Inferior parietal cortex (tissue), 1 donor: Measurements from ENCODE around the gene BMP8B.

Experiments
- DNase-seq: peaks from one replicate; pipeline ENCODE4 v3.0.0-alpha.2; 2016; ENCODE audit errors: extremely low spot score

BMP8B gene

DNA sequence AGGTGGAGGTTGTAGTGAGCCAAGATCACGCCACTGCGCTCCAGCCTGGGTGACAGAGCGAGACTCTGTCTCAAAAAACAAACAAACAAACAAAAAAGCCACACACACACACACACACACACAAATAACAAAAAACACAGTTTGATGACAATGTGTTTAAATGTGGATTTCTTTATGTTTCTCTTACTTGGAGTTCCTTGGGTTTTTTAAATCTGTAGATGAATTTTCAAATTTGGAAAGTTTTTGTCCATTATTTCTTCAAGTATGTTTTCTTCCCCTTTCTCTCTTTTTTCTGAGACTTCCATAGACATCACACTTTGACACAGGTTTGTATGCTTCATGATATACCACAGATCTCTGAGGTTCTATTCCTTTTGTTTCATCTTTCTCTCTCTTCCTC lies 62.1 kb downstream of the BMP8B start:
- DNase-seq = no peak

DNA sequence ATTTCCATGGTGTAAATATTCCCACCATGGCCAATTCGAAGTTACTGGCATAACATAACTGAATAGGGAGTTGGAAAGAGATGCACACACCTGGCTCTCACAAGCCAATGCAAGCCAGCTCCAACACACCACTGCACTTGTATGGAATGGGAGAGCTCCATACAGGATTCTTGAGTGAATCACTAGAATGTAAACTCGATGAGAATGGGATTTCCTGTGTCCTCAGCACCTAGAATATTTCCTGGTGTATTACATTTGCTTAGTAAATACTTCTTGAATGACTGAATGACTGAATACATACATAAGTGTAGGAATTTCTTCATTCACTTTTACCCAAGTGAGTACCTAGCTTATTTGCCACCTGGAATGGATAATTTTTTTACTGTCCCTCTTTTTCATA lies 66.2 kb downstream of the BMP8B start:
- no peak for DNase-seq

- no peak for DNase-seq
Observed at GRCh38 chr1:39721664-39722063, 67.0 kb downstream of the BMP8B start.

DNA sequence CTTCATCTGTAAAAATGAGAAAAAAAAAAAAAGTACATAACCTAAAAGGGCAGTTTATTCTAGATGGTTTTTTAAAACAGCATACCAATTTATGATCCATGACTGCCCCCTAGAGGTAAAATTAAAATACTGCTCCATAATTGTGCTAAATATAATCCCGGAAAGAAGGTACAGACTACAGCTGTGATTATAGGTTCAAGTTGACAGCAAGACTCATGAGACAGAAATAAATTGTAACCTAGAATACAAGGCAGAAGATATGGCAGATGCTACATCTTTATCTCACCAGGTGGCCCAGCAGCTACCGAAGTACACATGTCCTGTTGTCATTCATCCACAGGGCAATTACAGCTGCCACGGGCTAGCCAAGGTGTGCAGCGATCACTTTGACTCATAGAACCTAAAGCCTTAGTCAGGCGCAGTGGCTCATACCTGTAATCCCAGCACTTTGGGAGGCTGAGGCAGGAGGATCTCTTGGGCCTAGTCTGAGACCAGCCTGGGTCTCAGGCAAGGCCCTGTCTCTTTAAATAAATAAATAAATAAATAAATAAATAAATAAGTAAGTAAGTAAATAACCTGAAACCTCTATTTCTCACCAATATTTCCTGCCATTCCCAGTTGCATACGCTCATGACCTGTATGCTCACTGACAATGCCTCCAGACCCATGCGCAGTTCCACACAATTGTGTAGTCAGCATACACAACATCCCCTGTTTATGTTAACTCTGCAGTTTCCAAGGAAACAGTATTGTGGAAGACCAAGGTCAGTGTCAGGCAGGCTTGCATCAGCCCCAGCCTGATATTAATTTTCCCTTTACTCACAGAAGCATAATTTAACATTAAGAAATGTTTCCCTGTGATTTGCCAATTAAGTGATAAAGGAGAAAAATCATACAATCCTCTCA lies 68.3 kb downstream of the BMP8B start:
- DNase-seq = peak; percentile 89

DNA sequence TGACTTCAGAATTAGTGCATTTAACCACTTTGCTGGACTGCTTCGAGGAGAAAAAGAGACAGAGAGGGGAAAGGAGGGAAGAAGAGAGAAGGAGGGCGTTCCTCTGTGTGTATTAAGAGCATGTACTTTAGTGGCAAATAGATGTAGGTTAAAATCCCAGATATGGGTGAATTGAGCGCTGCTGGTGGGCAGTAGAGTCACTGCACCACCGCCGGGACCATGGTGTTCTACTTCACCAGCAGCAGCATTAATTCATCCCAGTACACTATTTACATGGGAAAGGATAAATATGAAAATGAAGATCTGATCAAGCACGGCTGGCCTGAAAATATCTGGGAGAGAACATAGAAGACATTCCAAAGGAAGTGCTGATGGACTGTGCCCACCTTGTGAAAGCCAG lies 70.9 kb downstream of the BMP8B start:
- no peak for DNase-seq

DNA sequence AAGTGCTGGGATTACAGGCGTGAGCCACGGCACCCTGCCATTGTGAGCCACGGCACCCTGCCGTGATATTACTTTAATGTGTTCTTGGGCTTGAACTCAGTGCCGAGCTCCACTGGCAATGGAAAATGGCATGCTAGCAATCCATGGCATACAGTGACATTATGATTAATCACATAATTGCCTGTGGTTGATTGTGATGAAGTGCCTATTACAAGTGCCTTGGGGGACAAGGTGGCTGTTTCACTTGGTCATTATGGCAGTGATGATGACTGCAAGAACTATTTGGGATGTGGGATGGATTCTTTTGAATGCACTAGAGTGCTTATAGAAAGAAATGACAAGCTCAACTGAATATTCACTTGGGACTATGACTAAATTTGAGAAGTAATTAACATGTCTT lies 75.1 kb downstream of the BMP8B start:
- no peak for DNase-seq

DNA sequence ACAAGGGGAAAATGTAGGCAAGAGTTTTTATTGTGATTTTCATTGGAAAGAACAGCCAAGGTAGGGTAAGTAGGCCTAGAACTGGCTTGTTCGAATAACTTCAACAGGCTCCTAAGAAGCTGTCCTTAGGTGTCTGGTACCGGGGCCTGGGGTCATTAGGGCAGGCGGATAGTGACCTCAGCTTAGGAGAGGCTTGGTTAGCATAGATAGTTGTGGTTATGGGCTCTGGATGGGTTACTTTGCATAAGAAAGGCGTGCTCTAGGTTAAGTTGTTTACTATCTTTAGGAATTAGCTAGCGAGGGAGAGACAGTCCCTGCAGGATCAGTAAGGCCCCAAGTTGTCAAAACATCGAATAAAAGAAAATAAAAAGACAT lies 76.7 kb downstream of the BMP8B start:
- no peak for DNase-seq

GRCh38 chr1:39711104-39711965 lies 77.3 kb downstream of the BMP8B start:
- peak; percentile 39 for DNase-seq

- DNase-seq = no peak
Observed at GRCh38 chr1:39707506-39707905, 81.2 kb downstream of the BMP8B start.
